ENCODE measurements around the gene CDK2AP2. TPM values are rescaled to one million over a fixed set of nuclear protein-coding genes. Genes with fewer than 3 reads are reported as not detected.

Gene CDK2AP2
- total and polyA plus RNA-seq, 2 donors (not counting 1 experiment from before 2014, with no cell fraction given): 62.7 to 112 TPM

GRCh38 chr11:67495234-67496005 is 12.5 kb downstream of the CDK2AP2 start:
- no peaks in the 10 kb centered on the region for H3K4me1 ChIP-seq (ENCODE audit: control insufficient read depth in 2 of 2, insufficient read depth in 2 of 2, low read length in 2 of 2)
- H4K20me1 ChIP-seq (ENCODE audit: control insufficient read depth, insufficient read depth, low read length, poor library complexity, severe bottlenecking): peaks cover 45% of the 10 kb centered on the region
- H3K9ac ChIP-seq (ENCODE audit: low read length): no peak overlapping the region
- H2AFZ ChIP-seq (ENCODE audit: insufficient read depth, low read depth, low read length, poor library complexity, severe bottlenecking): no peak overlapping the region
- ATAC-seq (ENCODE audit: low read depth): no peak
- H3K27ac ChIP-seq (ENCODE audit: low read length in 2 of 2): no peak overlapping the region
- no peaks in the 10 kb centered on the region for H3K4me1 Mint-ChIP-seq
- H3K27ac Mint-ChIP-seq: no peak overlapping the region
- CTCF ChIA-PET: no interaction called here
- 95% methylated on average over 8 of the region's 16 CpGs for WGBS (ENCODE audit: insufficient coverage)
- intact Hi-C loops (cut with micrococcal nuclease): no loop called here
- H3K27me3 Mint-ChIP-seq: no peaks in the 10 kb centered on the region
- H3K4me3 Mint-ChIP-seq: no peak overlapping the region
- H3K79me2 ChIP-seq (ENCODE audit: control insufficient read depth, insufficient read depth, low read length): peaks cover 4% of the 10 kb centered on the region
- DNase-seq: no peak
- H3K4me2 ChIP-seq (replicated peaks; ENCODE audit: low read depth, low read length, poor library complexity, severe bottlenecking): no peak overlapping the region
- no peak overlapping the region for H3K4me3 ChIP-seq (ENCODE audit: control extremely low read depth in 1 of 5, extremely low read depth in 1 of 5, insufficient read depth in 1 of 5, low read depth in 2 of 5, low read length in 4 of 5)
- POLR2A ChIA-PET: interaction anchor here (0.6 kb wide), 1 partner anchor 20 kb away, joined by 7 read pairs; no protein-coding TSS in a partner anchor
- H3K27me3 ChIP-seq (replicated peaks in 1 of 4; ENCODE audit: control extremely low read depth in 1 of 4, control insufficient read depth in 3 of 4, insufficient read depth in 4 of 4, low read length in 3 of 4): no peaks in the 10 kb centered on the region
- peaks cover 0 to 86% of the 10 kb centered on the region in 2 experiments for H3K36me3 ChIP-seq (replicated peaks in 1 of 2; ENCODE audit: control extremely low read depth in 1 of 2, control insufficient read depth in 1 of 2, extremely low read depth in 1 of 2, insufficient read depth in 2 of 2, low read length in 1 of 2)
- H3K9me3 Mint-ChIP-seq (ENCODE audit: insufficient read depth): no peaks in the 10 kb centered on the region
- H3K9me3 ChIP-seq (ENCODE audit: control extremely low read depth in 1 of 3, control insufficient read depth in 2 of 3, insufficient read depth in 1 of 3, low read length in 2 of 3): no peaks in the 10 kb centered on the region
- TF ChIP-seq EZH2 (IDR thresholded peaks at IDR 0.05; ENCODE audit: borderline replicate concordance, insufficient read depth, low read depth, low read length, poor library complexity, severe bottlenecking) (no peak), CTCF (IDR thresholded peaks at IDR 0.05) (no peak)
